ENCODE measurements around the gene STPG4.
A peak's percentile ranks its signal among the peaks of the same experiment; 100 is the strongest.
"Not testable (repeated sequence)": the region's sequence is repeated elsewhere in the genome, so short reads cannot be mapped to it uniquely, and the experiment has no call there.

Gene STPG4

GRCh38 chr2:47126783-47127182, 28.3 kb downstream of the STPG4 start:
- DNase-seq (ENCODE audit: low spot score) = no peak

DNA sequence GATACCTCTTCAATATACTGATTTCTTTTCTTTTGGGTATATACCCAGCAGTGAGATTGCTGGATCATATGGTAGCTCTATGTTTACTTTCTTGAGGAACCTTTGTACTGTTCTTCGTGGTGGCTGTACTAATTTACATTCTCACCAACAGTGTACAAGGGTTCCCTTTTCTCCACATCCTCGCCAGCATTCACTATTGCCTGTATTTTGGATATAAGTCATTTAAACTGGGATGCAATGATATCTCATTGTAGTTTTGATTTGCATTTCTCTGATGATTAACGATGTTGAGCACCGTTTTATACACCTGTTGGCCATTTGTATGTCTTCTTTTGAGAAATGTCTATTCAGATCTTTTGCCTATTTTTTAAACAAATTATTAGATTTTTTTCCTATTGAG, 30.4 kb downstream of the STPG4 start:
- DNase-seq (ENCODE audit: low spot score) = not testable (repeated sequence)

DNA sequence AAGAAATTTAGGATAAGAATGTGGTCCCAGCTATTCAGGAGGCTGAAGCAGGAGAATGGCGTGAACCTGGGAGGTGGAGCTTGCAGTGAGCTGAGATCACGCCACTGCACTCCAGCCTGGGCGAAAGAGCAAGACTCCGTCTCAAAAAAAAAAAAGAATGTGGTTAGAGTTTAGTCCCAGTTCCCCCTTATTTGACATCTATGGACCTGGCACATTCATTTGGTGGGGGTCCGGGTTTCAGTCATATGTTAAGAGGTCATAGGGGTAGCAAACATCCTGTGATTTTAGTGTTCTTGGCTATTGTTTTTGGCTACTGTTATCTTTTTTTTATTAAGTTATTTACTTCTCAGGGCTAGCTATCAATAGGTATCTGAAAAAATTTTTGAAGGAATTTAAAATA, 34.7 kb downstream of the STPG4 start:
- not testable (repeated sequence) for DNase-seq (ENCODE audit: low spot score)

DNA sequence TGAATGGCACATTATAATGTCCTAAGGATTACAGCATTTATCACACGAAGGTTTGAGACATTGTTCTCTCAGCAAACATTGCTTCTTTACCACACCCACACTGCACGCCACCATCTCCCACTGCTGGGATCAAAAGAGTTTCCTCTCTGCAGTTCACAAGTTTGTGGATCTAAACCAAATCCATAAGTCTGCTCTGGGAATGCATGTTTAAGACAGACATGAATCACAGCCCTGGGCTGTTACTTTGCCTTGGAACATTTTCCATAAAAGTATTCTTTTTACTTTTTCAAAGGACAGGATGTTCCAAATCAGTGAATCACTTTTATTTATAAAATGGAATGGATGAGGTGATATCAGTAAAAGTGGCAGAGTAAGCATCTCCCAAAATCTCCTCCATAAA, 36.1 kb downstream of the STPG4 start:
- no peak for DNase-seq (ENCODE audit: low spot score)

- DNase-seq (ENCODE audit: low spot score) = no peak
Measured at GRCh38 chr2:47118581-47118980, 36.5 kb downstream of the STPG4 start.

DNA sequence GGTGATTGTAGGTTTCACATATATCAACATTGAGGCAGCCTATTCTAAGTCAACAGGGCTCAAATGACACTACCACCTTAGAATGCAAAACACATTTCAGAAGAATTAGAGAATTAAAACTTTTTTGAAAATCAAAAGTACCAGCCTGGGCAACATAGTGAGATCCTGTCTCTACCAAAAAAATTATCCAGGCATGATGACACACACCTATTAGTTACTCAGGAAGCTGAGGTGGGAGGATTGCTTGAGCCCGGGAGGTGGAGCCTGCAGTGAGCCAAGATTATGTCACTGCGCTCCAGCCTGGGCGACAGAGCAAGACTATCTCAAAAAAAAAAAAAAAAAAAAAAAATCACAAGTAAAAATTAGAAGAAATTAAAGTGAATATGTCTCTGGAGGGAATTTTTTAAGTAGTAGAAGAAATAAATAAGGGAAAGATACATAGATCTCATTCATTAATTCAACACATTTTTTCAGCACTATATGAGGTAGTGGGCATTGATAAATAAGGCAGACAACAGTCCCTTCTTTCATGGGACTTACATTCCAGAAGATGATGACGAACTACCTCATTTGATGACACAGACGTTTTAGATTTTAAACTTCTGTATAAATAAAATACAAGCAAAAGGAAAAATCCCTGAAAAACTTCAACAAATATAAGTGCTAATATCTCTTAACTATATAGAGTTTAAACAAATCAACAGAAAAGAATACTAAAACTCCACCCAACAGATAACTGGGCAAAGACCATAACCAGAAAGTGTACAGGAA, 42.3 kb downstream of the STPG4 start:
- DNase-seq (ENCODE audit: low spot score) = no peak

- DNase-seq (ENCODE audit: low spot score) = no peak
Measured at GRCh38 chr2:47109680-47110079, 45.4 kb downstream of the STPG4 start.

DNA sequence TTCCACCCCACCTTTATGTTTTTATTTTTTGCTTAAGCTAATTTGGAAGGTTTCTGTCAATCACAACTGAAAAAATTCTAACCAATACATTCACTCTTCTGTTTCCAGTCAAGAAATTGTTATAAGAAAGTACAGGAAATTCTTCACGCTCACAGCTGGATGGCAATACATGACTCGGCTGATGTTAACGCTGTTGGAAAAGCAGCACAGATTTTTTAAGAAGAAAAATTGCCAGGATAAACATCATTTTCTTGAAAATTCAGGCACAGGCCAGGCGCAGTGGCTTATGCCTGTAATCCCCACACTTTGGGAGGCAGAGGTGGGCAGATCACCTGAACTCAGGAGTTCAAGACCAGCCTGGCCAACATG, 46.1 kb downstream of the STPG4 start:
- DNase-seq (ENCODE audit: low spot score) = no peak

- DNase-seq (ENCODE audit: low spot score) = not testable (repeated sequence)
Measured at GRCh38 chr2:47108267-47109006, 46.7 kb downstream of the STPG4 start.

DNA sequence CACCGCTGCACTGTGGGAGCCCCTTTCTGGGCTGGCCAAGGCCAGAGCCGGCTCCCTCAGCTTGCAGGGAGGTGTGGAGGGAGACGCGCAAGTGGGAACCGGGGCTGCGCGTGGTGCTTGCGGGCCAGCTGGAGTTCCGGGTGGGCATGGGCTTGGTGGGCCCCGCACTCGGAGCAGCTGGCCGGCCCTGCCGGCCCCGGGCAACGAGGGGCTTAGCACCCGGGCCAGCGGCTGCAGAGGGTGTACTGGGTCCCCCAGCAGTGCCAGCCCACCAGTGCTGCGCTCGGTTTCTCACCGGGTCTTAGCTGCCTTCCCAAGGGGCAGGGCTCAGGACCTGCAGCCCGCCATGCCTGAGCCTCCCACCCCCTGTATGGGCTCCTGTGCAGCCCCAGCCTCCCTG, 47.9 kb downstream of the STPG4 start:
- not testable (repeated sequence) for DNase-seq (ENCODE audit: low spot score)

- DNase-seq (ENCODE audit: low spot score) = not testable (repeated sequence)
Measured at GRCh38 chr2:47106231-47106630, 48.9 kb downstream of the STPG4 start.

DNA sequence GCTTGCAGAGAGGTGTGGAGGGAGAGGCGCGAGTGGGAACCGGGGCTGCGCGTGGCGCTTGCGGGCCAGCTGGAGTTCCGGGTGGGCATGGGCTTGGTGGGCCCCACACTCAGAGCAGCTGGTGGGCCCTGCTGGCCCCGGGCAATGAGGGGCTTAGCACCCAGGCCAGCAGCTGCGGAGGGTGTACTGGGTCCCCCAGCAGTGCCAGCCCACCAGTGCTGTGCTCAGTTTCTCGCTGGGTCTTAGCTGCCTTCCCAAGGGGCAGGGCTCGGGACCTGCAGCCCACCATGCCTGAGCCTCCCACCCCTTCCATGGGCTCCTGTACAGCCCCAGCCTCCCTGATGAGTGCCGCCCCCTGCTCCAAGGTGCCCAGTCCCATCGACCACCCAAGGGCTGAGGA, 55.4 kb downstream of the STPG4 start:
- not testable (repeated sequence) for DNase-seq (ENCODE audit: low spot score)

DNA sequence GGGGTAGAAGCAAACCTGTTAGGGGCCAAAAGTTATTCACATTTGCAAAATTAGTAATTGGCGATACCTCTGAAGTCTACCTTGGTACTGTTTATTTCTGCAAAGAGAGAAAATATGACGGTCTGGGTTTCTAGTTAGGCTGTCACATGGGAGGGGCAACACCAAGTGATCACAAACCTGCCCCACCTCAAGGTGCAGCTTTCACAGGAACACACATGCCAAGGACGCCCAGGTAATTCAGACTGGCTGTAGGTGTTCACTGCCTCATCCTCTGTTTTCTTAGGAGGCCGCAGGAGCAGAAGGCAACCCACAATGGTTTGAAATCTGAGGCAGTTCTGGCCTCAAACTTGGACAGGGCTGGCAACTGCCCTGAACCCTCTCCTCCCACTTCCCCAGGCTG, 56.2 kb downstream of the STPG4 start:
- DNase-seq (ENCODE audit: low spot score) = no peak

DNA sequence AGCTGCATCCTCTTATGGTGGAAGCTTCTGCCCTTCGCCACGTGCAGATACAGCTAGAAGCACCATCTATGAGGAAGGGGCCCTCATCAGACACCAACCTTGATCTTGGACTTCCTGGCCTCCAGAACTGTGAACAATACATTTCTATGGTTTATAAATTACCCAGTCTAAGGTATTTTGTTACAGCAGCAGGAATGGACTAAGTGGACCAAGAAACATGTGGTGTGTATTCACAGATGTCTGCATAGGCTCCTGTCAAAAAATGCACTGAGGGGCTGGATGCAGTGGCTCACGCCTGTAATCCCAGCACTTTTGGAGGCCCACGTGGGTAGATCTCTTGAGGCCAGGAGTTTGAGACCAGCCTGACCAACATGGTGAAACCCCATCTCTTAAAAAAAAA, 57.5 kb downstream of the STPG4 start:
- no peak for DNase-seq (ENCODE audit: low spot score)

DNA sequence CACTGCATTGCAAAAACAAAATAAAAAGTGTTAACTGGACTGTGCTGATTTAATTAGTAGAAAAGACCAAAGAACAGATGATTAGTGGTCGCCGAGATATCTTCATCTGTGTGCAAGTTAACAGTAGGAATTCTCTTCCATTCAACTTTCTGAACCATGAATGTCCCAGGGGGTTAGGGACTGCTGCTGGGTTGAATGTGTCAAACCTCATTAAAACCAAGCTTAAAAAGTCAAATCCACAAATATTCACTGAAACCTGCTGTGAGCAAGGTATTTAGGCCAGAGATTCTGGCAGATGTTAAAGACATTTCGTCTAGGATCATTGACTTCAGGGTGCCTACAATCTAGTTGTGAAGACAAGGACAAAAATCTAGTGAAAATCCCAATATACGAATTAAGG, 58.7 kb downstream of the STPG4 start:
- DNase-seq (ENCODE audit: low spot score) = no peak

- no peak for DNase-seq (ENCODE audit: low spot score)
Measured at GRCh38 chr2:47095349-47096020, 59.6 kb downstream of the STPG4 start.

DNA sequence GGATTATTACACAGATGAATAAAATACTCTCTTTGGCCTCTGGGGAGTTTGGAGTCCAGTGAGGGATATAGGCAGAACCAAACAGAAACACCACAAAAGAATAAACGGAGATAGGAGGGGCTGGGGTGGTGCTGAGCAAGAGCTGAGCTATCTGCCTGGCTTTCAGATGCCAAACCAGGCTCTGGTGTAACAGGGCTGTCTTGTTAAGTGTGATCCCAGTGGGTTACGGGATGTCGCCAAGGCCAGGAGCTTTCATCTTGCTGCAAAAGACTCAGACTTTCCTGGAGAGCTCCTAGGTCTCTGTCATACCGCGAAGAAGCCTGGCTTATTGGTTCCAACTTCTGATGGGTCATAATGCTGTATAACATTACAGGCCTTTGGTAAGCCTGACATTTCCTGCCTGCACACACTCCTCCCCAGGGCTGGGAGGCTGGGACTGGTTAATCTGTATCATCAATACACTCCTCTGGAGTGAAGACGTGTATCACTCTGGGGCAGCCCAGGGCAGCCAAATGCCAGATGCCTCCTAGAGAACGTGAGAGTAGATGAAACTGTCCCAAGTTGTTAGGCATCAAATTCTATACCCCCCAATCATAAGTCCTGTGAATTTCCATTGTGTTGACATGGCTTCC, 60.5 kb downstream of the STPG4 start:
- DNase-seq (ENCODE audit: low spot score) = no peak

- DNase-seq (ENCODE audit: low spot score) = no peak
Measured at GRCh38 chr2:47093626-47094025, 61.5 kb downstream of the STPG4 start.

DNA sequence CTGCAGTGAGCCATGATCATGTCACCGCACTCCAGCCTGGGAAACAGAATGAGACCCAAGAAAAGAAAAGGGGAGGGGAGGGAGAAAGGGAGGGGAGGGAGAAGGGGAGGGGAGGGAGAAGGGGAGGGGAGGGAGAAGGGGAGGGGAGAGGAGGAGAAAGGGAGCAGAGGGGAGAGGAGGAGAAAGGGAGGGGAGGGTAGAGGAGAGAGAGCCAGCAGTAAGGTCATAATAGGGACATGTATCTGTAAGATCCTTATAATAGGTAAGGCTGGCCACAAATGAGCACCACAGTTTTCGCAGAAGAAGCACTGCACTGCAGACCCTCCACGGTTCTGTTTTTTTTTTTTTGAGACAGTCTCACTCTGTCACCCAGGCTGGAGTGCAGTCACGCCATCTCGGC, 62.6 kb downstream of the STPG4 start:
- no peak for DNase-seq (ENCODE audit: low spot score)

DNA sequence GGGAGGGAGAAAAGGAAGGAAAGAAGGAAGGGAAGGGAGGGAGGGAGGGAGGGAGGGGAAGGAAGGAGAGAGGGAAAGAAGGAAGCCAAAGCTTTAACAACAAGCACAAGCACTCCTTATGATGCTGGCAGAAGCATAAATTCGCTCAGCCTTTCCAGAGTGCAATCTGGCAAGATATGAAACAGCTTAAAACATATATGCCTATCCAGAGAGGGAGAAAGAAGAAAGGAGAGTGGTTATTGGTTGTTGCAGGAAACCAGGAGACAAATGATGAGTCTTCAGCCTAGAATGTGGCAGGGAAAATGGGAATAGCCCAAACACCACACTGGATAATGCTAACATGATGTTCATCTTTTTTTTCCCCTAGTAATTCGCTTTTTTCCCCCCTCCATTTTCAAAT, 64.0 kb downstream of the STPG4 start:
- no peak for DNase-seq (ENCODE audit: low spot score)

DNA sequence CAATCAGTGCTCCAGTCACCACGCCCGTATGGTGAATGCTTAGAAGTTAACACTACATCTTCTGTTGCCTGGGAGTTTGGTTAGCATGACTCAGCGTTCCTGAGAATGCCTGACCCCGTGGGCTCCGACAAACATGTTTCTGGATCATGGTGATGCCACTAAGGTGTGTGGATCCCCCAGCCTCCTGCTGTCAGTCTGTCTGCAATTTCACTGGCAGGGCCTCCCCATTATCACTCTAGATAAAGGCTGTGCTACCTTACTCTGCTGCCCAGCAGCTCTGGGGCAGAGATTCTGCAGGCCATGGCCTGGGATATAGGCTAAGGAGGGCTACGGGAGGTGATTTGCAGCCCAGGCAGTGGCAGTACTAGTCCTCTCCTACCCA, 66.0 kb downstream of the STPG4 start:
- peak; percentile 54 for DNase-seq (ENCODE audit: low spot score)

DNA sequence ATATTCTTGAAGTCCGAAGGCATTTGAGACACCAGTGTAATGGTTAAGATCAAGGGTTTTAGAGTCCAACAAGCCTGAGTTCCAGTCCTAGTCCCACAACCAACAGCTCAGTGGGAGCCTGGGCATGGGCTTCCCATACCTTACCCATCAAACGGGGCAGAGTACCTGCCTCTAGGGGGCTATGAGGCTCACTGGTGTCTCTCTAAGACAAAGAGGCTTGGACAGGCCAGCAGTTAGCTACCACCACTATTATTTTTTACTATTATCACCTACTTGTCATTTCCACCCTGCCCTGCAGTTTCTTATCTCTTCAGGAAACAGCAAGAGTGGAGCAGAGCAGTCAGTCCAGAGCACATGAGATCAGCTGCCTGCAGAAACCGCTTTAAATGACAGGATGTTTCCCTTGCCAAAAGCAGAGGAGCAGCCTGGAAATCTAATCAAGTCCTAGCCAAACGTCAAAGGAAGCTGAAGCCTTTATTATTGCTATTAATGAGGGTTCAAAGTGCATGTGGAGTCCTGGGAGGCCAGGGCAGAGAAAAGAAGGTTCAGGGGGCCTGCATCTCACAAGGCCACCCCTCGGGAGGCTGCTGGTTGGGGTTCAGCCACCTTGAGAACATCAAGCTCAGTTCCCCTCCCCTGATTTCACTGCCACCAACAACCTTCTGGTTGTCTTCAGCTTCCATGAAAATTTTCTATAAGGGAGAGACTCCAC, 66.6 kb downstream of the STPG4 start:
- DNase-seq (ENCODE audit: low spot score) = peak; percentile 35
